GM23248 (cell line): Measurements from ENCODE around the gene MICU1.

Experiments
- EZH2 ChIP-seq: fragments of 200-600 bp; sonication (generic); IDR thresholded peaks from 2 replicates; pipeline ENCODE4 v1.6.1; 2018; ENCODE audit warnings: antibody characterized with exemption, mild to moderate bottlenecking; ENCODE audit not compliant: insufficient read depth, poor library complexity, severe bottlenecking
- EZH2phosphoT487 ChIP-seq: fragments of 200-600 bp; sonication (generic); IDR thresholded peaks from 2 replicates; pipeline ENCODE4 v1.6.1; 2018; ENCODE audit warnings: antibody characterized with exemption, moderate library complexity, mild to moderate bottlenecking, low read depth; ENCODE audit not compliant: insufficient read depth

GRCh38 chr10:72593963-72594362, 31.9 kb downstream of the MICU1 start:
- TF ChIP-seq EZH2 (no peak), EZH2phosphoT487 (no peak)
